Kidney capillary endothelial cell (primary cell): ENCODE results near the gene CYP2U1.
A peak's percentile ranks its signal among the peaks of the same experiment; 100 is the strongest.
"Not testable (repeated sequence)": the region's sequence is repeated elsewhere in the genome, so short reads cannot be mapped to it uniquely, and the experiment has no call there.

Source experiments
- DNase-seq: peaks from one replicate; pipeline ENCODE4 v3.0.0-alpha.2; 2018; ENCODE audit warnings: low spot score

The CYP2U1 gene

DNA sequence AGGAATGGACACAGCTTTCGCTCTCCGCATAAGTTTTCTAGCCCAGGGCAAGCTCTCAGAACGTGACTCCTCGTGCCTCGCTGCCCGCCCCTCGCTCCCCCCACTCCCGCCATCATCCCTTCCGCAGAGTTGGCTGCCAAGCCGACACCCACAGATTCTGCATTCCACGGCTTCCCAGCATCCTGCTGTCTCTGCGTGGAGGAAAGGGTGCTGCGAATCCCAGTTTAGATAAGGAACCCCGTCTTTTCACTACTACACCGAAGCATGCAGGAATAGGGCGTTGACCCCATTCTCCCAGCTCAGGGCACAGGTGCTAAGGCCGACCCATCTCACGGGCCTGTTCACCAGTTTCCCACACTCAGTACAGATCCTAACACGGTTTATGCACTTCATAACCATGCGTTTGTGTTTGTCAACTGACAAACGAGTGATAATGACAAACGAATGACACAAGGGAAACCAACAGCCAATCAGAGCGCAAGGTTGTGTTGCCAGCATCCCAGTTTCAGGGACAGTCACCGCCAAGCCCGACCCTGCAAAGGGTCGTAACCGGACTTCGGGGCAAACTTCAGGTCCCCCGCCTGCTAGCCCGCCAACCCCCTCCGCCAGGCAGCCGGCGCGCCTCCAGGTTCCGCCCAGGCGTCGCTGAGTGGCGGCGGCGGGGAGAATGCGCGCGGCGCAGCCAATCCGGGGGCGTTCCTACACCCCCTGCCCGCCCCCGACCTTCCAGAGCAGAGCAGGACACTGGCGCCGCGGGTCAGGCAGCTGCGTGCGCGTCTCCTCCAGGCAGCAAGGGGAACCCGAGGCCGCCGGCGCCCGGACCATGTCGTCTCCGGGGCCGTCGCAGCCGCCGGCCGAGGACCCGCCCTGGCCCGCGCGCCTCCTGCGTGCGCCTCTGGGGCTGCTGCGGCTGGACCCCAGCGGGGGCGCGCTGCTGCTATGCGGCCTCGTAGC lies at the start of gene CYP2U1:
CYP2U1 (plus strand) TSS at position 729 of the 954 bp plus-strand sequence; CDS start at position 824, 95 bp downstream.
- DNase-seq, result peak; percentile 68

DNA sequence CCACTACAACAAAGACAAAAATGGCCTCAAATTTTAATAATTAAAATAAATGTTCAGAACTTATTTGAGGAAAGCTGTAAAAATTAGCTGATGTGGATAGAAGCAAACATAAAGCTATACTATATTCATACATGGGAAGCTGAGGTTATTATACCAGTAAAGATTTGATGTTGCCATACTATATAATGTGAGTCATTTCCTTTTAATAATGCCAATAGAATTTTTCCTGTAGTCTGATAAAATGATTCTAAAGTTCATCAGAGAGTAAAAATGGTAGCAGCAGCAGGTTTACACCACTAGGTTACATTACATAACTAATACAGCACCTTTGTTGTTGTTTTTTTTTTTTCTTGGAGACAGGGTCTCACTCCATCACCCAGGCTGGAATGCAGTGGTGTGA lies 45.5 kb upstream of the CYP2U1 start:
- no peak for DNase-seq

DNA sequence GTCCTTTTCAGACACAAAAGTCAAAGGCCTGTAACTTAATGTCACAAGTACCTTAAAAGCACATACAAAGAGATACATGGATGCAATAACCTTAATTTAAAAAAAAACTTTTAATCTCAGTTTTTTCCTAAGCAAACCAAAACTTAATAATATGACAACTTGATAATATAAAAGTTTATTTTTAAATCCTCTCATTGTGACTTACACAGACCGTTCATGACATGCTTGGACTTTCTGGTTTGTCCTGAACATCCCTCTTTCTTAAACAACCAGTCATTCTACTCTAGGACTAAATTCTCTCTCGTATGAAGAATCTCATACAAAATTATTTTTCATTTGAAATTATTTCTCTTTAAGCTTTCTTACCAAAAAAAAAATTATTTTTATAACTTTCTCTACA lies 43.1 kb upstream of the CYP2U1 start:
- DNase-seq, result no peak

DNA sequence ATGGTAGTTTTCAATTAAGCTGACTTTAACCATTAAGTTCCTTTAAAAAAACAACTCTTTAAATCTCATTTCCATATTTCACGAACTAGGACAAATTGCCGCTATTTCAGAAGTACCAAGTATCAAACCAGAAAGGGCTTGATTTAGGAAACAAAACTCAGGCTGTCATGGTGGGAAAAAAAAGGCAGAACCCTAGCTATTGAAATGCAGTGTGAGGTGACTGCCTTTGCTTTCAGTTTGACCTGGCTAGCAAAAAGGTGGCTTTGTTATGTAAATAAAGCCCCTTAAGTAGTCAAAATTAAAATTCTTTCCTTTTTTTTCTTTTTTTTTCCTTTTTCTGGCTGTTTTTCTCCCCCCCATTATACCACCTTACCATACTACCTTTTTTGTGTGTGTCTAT lies 40.6 kb upstream of the CYP2U1 start:
- no peak for DNase-seq

DNA sequence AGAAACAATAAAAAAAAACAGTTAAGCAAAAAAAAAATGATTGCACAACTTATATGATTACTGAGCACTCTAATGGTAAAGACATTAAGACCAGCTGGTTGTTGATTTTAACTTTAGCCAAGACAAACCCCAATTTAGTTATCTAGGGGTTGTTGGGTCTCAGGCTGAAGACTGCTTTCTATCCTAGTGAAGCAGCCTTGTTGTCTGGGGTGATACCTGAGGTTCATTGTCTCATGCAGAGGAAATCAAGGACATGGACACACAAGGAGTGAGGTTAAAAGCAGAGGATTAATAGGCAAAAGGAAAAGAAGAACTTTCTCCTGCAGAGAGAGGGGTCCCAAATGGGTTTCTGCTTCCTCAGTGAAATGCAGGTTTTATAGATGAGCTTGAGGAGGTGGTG lies 40.0 kb upstream of the CYP2U1 start:
- DNase-seq, result no peak

DNA sequence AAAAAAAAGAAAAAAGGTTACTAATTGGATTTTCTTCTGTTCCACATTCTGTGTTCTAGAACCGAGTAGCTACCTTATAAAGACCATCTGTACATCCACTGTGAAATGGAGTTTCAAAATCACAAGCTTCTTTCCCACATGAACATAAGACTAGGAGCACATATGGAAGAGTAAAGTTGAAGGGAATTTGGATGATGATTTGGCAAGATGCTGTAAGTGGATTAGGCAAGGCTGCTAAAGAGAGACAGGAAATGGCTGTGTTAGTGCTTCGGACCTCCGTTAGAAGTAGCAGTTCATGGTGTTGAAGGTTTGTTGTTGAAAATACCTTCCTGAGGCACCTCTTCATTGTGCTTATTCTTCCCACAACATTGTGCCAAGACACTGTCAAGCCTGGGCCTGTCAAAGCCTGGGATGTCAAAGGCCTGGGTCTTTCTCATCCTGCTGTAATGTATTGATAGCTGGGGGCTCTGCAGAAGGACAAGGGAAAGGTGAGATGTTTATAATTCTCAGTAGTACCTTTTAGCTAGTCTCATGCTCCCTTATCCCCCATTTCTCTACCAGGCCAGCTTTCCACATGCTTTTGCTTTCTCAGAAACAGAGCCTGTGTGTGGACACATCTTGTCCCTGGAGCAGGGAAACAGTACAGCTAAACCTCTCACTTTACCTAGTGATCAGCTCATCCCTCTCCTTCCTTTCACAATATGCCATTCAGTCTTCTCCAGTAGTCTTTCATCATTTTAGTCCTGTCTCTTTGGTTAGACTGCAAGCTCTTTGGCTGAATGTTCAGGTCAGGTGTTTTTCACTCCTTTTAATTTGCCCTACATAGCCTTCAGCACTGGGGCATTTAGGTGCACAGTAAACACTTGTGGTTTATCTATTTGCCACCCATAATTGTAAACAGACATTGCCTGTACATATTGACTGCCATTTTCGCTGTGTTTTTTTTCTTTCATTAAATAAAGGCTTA lies 37.9 kb upstream of the CYP2U1 start:
- no peak for DNase-seq

DNA sequence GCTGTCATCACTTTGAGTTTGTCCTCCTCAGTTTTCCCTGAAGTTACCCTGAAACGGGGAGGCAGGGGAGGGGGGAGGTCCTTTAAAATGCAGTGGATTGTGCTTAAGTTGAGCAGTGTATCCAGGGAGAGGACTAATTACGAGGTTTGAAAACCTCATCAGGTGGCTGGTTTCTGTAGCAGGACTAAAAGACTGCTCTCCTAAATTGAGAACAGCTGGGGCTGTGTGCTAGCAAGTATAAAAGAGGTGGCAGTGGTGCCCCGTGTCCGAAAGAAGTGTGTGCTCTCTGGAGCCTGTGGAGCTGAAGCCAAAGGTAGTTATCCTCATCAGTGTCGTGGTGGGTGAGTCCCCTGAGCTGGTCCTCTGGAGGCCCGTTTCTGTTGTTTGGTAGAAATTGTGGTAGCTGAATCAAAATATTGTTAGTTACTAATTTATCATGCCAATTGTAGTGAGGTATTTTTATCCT lies 37.2 kb upstream of the CYP2U1 start:
- no peak for DNase-seq

DNA sequence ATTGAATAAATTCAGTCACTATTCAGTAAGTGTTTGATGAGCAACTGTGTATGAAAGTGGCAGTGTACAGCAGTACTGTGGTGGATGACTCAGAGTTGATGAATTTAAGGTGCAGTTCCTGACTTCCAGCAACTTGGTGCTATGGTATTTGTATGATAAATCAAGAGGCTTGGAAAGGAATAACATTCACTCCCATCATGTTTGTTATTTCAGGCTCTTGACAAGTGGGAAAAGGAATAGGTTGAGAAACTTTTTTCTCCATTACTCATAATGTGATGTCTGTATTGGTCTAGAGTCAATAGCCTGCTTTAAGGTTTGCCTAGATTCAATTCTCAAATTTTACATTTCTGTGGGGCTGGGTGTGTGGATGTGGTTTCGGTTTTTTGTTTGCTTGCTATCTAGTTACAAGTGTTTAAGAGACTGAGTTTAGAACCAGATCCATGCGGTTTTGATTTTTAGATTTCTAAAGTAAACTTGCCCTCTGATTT lies 35.1 kb upstream of the CYP2U1 start:
- peak; percentile 78 for DNase-seq

DNA sequence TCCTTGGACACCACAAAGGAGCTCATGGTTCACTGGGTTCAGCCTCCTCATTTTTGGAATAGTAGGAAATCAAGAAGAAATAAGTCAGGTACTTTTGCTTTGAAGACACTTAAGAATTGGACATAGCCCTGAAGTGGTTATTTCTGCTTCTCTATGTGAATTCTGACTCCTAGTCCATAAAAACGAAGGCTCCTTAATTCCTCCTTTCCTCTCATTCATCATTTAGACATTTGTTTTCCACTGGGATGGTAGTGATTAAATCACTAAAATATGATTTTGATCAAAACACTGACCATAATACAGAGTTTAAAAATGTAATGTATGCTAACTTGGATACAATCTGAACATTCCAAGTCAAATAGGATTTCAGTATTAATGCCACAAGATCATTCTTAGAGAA lies 34.7 kb upstream of the CYP2U1 start:
- no peak for DNase-seq

DNA sequence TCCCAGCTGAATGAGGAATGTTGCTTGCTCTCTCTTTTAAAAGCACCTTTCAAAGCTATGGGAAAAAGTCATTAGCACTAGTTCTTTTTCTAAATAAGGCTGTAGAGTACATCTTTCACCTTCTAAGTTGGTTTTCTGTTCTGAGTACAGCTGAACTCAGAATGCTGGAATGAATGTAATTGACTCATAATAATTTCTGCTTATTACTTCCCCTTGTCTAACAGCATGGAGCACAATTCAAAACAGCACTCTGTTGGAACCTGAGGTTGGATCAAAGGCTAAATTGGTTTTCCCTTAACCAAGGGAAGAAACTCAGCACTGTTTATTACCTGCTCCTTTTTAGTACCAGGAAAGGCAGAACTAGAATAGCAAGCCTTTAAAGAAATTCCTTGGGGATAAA lies 33.5 kb upstream of the CYP2U1 start:
- no peak for DNase-seq

DNA sequence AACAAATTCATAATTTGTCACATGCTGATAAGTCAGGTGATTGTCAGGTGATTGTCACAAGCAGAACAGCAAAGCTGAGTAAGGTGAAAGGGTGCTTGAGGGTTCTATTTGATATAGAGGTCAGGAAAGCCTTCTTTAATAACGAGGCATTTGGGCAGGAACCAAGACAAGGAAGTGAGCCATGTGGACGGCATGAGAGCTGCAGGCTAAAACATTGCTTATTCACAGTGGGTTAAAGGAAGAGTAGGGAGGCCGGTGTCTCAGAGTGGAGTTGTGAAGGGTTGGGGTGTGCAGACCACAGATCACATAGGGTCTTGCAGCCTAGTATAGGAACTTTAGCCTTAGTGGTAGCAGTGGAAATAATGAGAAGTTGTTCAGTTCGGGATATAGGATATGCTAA lies 31.3 kb upstream of the CYP2U1 start:
- no peak for DNase-seq

DNA sequence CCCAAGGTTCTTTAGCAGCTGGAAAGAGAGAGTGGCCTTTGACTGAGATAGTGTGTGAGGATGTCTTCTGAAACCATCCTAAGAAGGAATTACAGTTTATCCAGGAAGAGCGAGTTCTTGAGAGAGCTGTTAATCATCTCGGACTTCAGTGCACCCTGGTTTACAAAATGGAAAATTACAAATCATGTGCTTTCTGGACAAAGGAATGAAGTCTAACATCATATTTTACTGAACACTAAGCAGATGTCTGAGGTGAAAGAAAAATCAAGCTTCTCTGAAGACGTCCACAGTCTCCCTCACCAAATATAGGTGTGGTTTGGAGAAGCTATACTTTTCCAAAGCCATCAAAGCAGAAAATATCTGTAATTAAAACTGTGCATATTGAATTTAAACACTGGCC lies 30.8 kb upstream of the CYP2U1 start:
- no peak for DNase-seq

DNA sequence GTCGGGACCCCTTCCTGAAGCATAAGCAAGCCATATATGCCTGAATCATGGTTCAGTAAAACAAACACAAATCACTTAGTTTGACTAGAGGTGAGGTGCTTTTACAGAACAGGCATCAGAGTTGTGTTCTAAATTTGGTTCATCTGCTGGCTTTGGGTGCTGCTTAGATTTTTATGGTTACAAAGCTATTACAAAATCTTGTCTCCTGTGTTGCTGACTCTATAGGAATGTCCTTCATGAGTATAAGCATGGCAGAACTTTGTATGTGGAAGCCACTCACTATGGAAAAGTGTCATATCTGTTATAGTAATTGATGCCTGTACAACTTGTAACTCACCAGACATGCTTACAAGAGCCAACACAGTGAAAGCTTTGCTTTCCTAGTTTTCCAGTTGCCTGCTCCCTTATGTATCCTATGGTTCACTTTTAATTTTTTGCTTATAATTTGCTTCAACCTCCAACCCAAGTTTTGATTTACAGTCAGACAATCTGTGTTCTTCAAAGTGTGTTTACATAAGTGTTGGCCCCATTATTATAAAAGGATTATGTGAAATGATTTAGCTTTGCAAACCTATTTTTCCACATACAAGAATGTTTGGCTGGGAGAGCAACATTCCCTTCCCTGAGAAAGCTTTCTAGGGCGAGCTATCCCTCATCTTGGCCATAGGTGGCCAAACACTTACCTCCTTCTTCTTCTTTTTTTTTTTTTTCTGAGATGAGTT lies 30.0 kb upstream of the CYP2U1 start:
- no peak for DNase-seq

DNA sequence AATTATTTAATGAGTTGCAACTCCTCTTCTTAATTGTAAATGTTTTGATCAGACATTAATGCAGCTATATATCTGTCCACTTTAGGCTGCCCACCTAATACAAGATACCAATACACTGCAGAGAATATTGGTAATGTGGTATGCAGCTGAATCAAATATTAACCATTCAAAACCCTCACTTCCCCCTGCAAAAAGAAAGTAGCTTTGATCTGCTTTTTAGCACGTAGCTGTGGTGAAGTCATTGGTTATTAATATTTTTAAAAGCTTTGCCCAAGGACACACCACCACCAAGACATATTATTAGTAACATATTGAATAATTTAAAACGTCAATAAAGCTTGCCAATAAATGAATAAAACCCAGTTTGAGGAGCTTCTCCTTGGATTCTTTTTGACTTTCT lies 28.6 kb upstream of the CYP2U1 start:
- DNase-seq, result no peak

DNA sequence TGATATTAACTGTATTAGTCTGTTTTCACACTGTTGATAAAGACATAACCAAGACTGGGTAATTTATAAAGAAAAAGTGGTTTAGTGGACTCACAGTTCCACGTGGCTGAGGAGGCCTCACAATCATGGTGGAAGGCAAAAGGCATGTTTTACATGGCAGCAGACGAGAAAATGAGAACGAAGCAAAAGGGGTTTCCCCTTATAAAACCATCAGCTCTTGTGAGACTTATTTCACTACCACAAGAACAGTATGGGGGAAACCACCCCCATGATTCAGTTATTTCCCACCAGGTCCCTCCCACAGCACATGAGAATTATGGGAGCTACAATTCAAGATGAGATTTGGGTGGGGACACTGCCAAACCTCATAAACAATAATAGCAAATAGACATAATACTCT lies 26.3 kb upstream of the CYP2U1 start:
- not testable (repeated sequence) for DNase-seq

DNA sequence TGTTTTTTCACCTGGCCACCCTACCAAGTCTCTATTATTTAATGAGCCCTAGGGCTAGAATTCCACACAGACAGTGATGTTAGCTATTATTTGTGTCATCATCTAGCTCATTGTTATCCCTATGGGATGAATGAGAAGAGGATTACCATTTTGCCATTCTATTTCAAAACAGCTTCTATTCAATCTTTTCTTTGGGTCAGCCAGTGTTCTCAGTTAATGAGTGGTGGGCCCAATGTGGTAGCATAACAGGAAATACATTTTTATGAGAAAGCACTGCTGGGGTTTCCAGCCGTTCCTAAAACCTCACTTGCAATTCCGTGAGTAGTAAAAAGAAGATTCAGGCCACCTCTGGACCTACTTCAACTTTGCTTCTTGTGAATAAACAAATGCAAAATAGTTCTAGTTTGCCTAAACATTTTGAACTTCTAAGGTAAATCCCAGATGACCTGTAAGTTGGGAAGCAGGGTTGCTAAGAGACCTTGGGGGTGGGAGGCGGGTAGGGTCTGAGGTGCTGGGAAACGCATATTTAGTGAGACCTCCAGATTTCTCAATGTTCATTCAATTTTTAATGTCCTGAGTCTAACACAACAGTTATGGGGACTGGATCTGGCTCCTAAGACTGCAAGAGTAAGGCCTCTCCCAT lies 24.8 kb upstream of the CYP2U1 start:
- DNase-seq, result no peak

DNA sequence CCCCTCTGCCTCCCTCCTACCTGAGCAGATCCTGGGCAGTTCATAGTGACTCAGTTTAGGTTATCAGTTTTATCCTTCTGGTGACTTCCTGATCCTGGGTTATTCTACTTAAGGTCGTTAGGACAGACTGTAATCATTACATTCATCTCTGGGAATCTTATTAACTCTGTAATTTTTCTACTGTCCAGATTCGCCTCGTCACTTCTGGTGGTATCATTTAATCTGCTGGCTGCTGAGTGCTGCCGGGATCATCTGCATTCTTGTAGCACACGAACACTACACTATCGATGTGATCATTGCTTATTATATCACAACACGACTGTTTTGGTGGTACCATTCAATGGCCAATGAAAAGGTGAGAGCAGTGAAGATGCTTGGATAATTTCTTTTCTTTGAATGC lies 23.0 kb upstream of the CYP2U1 start:
- DNase-seq, result no peak

DNA sequence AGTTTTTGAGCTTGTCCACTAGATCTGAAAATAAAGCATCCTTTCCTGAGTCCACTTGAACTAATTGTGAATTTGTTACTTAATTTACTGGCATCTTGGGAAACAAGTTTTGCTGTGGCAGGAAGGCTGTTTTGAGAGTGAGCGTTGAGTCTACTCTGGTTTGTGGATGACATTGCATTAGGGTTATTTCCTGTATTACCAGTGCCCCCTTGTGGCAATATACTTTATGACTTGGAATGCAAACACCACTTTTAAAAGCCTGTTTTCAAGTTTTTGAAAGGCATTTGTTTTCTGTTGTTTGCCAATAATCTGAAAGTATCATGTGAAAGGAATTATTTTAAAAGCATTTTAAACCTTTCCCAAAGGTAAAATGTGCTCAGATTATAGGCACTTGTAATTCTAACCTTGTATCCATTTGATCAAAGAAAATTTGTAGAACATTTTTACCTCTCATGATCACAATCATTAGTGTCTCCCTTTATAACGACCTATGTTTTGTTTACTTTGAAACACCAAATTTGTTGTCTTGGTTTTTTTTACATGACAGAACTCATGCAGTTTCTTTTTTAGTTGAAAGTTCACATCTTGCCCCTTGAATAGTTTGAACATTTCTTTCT lies 18.0 kb upstream of the CYP2U1 start:
- peak; percentile 72 for DNase-seq

DNA sequence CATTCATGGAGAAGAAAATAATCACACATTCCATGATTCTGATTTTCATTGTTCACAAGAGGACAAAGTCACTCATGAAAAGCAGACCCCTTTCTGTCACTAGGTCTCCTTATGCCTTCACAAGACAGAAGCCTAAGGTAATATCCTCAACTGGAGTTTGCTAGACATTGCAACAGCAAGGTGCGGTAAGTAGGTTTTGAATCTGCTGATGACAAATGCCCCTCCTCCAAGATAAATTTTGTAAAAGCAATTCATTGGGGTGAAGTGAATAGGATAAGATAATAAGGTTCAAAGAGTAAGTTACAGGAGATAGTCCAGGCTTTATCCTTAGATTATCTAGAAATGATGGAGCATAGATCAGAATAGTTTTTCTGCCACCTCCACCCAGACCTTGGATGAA lies 16.1 kb upstream of the CYP2U1 start:
- DNase-seq, result no peak

DNA sequence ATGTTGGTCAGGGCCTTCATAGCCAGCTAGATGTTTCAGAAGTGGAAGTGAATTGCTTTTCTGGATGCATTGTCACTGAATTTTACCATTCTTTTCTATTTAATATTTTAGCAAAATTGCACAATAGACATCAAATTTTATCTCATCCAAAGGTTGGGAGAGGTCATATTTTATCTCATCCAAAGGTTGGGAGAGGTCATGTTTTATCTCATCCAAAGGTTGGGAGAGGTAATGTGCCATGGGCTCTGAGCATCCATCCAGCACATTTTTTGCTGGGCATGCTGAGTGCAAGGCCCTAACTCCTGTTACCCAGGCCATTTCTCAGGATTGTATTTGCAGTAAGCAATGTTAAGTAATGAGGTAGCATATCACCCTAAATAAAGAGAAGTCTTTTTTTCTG lies 14.7 kb upstream of the CYP2U1 start:
- DNase-seq, result no peak

DNA sequence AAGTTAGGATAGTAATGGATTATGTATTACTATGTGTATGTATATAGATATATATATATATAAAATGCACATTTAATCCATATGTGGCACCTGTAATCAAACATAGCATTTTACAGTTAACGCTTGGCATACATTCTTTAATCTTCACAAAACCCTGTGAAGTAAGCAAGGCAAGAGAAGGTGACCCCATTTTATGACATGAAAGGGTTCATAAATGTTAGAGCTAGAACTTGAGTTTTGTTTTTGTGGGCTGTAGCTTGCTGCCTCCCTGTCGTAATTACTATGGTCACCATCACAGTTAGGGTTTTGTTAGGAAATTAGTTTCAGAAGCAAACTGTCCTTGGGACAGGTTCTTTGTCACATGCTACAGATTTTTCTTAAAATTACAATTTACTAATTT lies 13.8 kb upstream of the CYP2U1 start:
- no peak for DNase-seq
